NCI-H2227 (cell line): ENCODE results near the gene ZIC4.

ENCODE experiments used
- DNase-seq: peaks from one replicate; lab custom pipeline; 2025; ENCODE audit not compliant: unreplicated experiment; lab: John Stamatoyannopoulos, UW

Gene ZIC4

DNA sequence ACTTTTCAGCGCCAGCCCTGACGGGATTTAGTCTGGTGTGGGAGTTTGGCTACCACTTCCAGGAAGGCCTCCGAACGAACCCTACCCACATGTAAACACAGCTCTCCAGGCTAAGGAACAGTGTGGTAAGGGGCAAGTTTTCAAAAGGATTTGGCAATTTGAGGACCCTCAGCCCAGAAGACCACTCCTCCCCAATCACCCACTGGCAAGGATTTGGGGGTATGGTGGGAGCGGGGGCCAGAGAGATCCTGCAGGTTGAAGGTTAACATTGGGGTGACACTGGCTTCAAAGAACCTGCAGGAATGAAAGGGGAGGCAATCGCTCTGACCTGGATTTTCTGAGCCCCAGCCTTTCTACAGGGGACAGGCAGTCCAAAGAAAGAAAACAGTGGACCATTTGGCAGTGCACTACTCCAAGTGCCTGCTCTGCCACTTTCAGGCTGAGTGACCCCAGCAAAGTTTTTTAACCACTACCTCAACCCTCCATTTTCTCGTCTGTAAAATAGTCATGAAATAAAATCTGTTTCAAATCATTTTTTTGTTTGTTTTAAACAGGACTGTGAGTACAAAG is 34.5 kb downstream of the ZIC4 start:
- DNase-seq: no peak

DNA sequence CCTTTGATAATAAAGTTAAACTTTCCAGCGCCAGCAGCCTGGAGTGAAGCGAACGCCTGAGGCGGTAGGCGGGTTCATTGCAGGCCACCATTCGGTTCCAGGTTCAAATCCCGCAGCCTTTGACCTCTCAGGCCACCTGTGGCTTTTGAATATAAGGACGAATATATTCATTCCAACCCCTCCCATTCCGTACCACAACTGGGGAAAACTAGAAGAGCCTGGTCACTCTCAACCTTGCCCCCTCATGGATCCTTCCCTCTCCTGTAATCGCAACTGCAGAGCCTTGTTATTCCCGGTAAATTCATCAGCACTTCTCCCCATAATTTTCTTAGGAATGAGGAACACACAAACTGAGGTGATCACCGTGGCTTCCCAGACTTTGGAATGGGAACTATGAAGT is 35.2 kb downstream of the ZIC4 start:
- no peak for DNase-seq

DNA sequence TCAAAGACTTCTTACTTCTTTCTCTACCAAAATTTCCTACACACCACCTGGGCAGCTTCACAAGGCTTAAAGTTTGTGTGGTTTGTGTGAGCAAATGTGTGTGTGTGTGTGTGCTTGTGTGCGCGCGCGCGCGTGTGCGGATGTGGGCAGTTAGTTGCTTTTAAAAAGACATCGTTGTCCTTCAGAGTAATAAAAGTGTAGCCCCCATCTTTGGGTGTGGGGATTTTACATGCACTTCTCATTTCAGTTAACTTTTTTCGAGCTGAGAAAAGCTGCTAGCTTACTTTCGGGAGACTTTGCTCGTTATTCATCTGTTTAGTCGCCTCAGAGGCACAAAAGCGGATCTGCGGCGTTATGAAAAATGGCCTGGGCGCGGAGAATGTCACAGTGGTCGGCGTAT is 36.0 kb downstream of the ZIC4 start:
- DNase-seq: no peak

DNA sequence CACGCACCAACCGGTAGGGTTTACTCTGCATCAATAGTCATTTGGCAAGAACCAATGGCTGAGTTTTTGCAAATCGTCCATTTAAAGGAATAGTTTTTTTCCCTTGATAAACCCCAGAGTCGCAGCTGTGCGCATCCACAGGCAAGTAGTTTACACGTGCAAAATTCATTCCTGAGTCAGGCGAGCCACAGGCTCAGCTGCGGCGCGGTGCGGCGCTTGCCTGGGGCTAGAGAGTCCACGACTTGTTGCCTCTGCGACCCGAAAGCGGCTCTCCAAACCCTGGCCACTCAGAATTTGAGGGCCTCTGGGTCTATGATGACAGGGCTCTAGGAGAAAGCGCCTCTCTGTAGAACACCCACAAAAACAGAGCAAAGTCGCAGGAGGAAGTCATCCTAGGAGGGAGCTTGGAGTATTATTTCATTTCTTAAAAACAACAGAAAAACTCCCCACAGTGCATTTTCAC is 36.7 kb downstream of the ZIC4 start:
- DNase-seq: no peak

DNA sequence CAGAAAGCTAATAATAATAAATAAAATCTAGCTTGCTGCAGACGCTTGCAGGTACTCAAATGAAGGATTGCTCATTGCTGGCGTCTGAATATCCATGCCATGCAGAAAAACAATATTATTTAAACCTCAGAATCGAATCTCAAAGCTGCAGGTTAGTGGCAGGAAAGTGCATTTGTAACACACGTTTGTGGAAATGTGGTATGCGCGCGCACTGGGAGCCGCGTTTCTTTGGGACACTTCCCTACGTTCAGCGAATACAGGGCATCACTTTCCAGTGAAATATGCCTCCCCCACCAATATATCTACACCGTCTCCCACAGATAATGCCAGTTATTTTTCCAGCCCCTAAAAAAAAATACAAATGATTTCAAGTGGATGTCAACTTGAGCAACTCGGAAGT is 37.1 kb downstream of the ZIC4 start:
- DNase-seq: no peak

DNA sequence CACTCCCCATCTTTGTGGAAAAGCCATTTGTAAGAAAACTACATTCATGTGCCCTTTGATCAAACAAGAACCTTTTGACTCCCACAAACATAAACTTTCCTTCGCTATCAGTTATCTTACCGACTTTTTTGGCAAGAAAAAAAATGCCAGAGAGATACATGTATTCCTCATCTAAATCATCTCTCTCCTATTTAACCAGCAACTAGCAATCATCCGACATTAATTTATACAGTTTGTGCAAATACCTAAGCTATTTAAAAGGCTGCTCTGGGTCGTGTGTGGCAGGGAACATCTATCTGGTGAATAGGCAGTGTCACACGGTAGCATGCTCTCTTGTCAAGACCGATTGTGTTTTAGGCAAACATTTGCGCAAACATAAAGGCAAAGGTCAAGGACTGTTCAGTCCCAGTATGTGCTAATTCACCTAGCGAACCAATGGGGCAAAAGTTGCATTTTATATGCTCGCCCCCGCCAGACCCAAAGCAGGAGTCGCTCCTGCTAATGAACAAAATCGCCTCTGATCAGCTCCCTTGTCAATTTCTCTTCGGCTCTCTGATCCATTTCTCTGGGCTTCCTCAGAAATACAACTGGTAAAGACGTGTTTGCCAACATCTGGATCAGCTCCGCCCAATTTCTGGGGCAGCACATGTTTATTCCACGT is 37.7 kb downstream of the ZIC4 start:
- DNase-seq: no peak

DNA sequence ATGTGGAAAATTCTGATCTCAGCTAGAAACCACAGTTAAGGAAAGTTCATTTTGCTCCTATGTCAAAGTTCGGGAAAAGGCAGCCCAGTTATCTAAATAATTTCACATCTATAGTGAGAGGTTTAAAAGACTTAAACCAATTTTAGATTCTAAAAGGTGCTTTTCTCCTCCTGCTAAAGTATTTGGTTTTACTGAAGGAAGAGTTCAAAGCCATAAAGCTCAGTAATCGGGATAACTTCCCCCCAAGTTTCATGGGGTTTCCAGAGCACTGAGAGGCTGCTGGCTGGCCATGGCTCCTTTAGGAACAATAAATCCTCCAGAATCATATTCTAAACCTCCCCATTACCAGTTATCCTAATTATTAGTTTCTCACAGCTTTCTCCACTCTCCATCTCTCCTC is 38.2 kb downstream of the ZIC4 start:
- DNase-seq: no peak

DNA sequence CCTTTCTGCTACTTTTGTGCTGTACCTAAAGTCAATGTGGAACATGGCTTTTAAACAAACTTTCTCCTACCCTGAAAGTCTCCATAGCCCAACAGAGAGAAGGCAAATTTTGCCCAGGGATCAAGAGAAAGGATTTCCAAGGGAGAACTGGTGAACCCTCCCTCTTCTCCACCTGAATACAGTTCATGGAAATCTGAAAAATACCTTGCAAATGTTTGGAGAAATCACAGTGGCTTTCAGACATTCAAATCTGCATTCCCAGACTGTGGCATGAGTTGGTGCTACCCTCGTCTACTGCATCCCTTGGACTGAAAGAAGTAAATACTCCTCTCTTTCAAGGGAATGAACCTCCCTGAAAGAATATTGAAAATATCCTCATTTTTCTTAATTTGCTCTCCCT is 38.7 kb downstream of the ZIC4 start:
- no peak for DNase-seq

DNA sequence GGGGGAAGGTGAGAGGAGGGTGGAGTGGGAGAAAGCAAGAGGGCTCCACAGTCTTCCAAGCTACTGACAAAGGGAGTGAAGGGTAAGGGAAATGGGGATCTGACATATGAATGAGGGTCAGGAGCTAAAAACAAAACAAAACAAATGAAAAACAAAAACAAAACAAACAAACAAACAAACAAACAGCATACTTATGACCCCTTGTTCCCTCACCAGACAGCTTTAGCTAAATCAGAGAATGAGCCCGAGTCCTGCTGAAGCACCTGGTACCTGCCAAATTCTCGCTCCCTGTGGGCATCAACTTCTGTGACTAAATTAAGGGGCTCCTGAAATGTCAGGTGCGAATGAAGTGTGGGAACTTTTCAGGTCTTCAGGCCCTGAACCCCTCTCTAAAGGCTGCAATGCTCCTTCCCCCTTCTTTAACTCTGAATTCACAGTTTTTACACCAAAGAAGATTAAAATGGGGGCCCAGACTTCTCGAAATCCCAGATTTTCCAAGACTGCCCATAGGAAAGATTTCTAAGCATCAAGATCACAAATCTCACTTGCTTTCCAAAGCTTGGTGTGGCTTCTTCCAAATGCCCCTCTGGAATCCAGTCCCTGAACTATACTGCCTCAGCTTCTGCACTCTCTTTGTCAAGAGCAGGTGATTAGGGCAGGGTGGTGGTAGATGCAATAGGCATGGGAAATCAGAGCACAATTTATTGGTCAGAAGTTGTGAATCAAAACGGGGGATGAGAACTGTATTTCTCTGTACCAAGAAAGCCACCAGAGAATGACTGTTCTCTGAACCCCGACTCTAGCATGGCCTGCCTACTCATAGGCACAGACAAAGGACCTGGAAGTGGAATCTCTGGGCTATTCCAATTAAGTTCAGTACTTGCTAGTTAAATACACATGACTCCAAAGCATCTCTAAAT is 40.9 kb downstream of the ZIC4 start:
- DNase-seq: no peak

DNA sequence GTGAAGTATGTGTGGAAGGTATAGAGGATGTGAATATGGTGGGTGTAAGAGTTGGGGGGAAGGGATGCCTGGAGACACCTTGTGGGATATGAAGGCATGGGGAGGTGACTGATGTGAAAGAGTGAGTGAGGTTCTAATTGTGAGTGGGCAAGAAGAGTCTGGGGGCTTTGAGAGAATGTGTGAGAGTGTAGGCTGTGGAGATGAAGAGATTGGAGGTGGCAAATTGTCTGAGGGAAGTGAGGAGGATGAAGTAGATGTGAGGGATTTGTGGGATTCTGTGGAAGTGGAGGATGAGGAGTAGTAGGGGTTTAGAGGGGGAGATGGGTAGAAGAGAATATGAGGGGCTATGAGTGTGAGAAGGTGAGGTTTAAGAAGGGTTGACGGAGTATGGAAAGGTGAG is 41.6 kb downstream of the ZIC4 start:
- no peak for DNase-seq

DNA sequence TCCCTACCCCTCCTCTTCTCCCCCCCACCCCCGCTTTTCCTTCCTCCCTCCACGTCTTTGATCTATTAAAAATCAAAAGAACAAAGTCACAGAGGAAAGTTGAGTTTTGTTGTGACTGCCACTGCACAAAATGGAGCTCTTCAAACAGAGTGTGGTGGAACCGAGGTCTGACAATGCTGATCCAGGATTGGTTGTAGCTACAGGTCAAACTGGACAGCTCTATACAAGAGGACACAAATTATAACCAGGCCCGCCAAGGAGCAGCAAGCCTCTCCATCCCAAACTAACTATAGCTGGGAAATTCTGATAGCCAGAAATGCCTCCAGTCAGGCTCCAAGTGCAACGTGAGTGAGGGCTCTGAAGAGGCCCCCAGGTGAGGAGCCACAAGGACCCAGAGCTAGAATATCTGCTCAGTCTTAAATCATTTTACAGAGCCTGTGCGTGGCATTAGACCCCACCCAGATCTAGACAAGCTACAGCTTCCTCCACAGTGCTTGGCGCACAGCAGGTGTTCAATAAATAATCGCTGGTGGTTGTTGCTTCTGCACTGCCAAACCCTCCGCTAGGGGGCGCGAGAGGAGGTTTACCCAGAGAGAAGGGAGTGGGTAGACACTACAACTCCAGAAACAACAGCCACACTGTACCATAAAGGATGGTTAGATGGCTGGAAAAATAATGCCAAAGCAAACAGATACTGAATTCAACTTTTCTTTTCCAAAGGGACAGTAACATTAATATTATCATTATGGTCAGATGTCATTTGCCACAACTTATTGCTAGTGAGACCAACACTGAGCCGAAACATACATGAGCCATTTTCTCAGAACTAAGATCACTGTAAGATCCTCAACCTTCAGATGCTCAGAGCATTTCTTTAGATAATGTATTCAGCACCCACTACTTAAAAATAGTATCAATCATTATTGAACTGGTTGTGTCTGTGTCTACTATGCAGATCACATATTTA is 44.6 kb downstream of the ZIC4 start:
- DNase-seq: peak; percentile 2

DNA sequence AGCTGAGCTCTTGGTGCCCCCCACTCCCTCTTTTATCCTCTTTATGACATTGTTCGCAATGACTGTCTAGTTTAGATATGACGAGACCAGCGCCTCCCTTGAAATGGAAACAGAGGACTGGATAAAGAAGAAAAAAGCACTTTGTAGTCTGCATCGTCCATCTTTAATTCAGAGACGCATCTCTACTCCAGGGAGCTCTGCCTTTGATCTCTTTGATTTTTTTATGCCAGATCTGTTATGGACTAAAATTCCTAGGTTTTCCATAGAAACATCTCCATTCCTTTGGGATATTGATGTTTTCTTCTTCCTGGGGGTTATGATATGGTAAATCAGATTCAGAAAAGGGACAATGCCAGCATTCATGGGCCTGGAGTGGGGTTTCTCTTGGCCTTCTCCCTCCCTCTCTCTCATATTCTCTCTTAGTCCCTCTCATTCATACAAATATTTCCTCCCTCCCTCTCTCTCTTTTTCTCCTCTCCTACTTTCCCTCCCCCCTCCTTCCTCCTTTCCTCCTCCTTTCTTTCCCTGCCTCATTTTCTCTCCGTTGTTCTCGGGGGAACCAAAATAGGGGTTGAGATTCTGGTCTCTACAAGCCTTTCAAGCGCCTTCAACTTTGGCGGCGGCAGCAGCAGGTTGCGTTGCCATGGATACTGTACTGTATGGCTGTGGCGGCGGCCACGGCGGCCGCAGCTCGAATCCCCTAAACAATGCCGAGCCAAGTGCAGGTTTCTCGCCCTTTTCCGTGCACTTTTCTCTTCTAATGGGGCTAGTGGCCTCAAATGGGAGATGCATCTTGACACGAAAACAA is 45.5 kb downstream of the ZIC4 start:
- DNase-seq: peak; percentile 41

DNA sequence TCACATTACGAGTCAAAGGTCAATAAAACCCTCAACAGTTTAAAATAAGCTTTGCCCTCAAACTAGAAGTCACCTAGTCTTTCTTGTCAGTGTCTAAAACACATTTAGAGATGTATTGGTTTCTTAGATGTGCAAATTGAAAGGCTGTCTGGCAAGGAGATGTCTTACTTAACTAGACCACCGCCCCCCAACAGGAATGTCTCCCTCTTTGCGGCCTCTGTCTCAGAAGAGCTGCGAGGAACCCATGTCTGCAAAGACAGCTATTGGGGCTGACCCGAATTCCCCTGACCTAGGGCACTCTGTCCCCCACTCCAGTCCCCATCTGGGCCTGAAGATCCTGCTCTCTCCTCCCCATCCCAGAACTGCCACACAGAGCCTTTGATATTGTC is 46.3 kb downstream of the ZIC4 start:
- no peak for DNase-seq

DNA sequence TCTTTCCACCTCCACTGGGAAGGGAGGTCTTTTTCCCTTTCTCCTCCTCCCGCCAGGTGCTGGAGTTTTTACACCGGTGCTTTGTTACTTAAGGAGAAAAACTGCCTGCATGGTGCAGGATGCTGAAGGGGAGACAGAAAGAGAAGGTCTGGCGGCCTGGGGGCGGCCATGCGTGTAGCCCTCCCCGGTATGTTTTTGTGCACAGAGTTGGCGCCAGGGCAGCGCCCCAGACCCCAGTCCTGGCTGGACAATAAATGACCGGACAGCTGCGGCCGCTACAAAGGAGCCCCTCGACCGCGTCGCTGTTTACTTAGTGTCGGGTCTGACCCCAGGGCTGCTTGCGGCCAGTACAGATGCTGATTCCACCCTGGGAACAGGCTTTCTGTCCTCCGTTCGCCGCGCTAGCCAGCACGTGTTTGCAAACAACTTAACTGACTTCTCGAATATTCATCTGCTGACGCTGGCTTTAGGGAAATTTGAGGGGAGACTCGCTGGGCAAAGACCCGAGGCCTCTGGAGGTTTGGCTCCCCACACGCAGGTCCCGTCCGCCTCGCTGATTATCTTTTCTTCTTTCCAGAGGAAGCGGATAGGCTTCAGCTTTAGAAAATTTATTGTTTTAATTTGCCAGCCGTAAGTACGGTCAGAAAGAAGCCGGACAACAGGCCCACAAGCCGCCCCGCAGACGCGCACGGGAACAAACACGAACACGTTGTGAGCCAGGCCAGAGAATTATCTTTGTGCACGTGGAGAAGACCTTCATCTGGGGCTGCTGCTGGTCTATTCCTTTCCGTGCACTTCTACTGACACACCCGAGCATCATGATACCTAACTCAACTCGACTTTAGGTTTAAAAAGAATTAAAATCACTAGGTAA is 46.9 kb downstream of the ZIC4 start:
- DNase-seq: no peak

DNA sequence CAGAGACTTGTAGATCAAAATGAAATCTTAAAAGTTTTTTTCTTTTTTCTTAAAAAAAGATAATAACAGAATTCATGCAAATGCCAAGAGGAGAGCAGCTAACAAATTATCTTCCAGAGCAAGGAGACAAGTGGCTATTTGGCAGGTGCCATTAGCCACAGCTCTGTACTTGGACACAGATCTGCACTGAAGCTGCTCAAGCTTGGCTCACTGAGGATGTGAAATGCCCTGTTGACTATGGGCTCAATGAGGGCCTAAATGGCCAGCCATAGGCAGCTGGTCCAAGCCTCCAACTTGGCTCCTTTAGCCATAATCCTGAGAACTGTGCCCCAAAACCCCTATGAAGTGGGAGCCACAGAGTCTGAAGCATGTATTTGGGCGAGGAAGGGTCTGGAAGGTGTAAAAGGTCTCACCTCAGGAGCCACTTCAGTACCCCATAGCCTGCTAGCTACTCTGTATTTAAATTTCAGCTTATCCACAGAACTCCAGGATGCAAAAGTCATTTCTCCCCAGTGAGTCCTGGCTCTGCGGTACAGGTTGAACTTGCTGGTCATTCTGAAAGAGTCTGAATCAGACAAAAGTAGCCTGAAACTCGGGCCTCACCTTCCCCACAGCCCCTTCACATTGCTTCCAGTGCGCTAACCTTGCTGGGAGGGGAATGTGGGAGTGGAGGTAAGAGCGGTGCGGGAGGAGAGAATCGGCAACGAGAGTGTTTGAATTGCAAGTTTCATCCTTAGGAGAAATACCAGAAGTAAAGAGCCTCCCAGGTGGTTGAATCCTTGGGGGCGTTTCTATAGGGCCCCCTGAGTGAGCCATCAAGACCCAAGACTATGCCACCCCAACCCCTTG is 48.0 kb downstream of the ZIC4 start:
- DNase-seq: no peak

DNA sequence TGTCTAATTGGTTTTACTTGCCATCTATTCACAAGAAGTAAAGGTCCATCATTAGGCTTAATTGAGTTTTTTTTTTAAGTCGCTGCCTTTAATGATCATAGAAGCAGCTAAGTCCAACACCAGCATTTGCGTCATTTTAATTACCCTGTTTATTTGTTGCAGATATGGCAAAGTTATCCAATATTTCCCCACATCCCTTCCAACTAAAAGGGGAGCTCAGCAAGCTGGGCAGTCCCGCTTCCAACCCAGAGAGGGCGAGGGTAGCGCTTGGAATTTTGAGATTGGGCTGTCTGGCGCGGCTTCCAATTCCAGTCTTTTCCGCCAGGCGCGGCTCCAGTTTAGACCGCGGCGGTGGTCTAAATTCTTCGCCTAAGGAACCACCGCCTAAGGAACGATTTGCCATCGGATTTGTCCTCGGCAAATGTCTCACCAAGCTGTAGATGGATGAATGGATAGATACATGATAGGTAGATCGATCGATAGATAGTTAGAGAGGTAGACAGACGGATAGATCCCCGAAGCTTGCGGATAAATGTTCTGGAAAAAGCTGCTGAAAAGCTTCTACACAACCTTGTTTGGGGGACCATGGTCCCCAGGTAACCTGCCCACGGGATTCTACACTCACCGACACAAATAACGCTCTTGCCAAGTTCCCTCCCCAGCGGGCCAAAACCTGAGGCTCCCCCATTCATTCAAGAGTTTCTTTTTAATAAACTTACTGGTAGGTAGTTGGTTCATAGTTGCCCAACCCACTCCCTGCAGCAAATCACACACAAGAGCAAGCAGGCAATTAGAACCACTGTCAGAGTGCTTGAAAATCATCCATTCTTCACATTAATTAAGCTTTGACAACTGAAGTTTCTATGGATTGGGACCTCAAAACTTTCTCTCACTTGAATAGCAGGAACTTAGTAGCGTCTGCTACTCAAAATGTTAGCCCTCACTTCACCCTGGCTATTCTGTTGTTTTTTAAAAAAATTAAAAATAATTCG is 49.1 kb downstream of the ZIC4 start:
- DNase-seq: no peak
